ENCODE results near the gene BMP7.
"Not testable (repeated sequence)": the region's sequence is repeated elsewhere in the genome, so short reads cannot be mapped to it uniquely, and the experiment has no call there.

BMP7 gene

GRCh38 chr20:57160985-57161384 is 105.5 kb downstream of the BMP7 start:
- DNase-seq (ENCODE audit: insufficient read length, low spot score) (no peak), FAIRE-seq (no peak)
- TF ChIP-seq CTCF (IDR thresholded peaks at IDR 0.05; ENCODE audit: insufficient read depth, missing control alignments): no peak

GRCh38 chr20:57159945-57160610 is 106.4 kb downstream of the BMP7 start:
- no peak for FAIRE-seq
- DNase-seq (ENCODE audit: insufficient read length, low spot score): no peak
- TF ChIP-seq CTCF (IDR thresholded peaks at IDR 0.05; ENCODE audit: insufficient read depth, missing control alignments): no peak

GRCh38 chr20:57159193-57159851 is 107.1 kb downstream of the BMP7 start:
- FAIRE-seq (no peak), DNase-seq (ENCODE audit: insufficient read length, low spot score) (no peak)
- no peak for TF ChIP-seq CTCF (IDR thresholded peaks at IDR 0.05; ENCODE audit: insufficient read depth, missing control alignments)

GRCh38 chr20:57158474-57158873 is 108.0 kb downstream of the BMP7 start:
- FAIRE-seq (no peak), DNase-seq (ENCODE audit: insufficient read length, low spot score) (no peak)
- no peak for TF ChIP-seq CTCF (IDR thresholded peaks at IDR 0.05; ENCODE audit: insufficient read depth, missing control alignments)

GRCh38 chr20:57157787-57158186 is 108.7 kb downstream of the BMP7 start:
- DNase-seq (ENCODE audit: insufficient read length, low spot score); FAIRE-seq: not testable (repeated sequence)

- DNase-seq (ENCODE audit: insufficient read length, low spot score): no peak
- TF ChIP-seq CTCF (IDR thresholded peaks at IDR 0.05; ENCODE audit: insufficient read depth, missing control alignments): no peak
- no peak for FAIRE-seq
These were observed 109.2 kb downstream of the BMP7 start for GRCh38 chr20:57157106-57157691.

- FAIRE-seq: no peak
- no peak for TF ChIP-seq CTCF (IDR thresholded peaks at IDR 0.05; ENCODE audit: insufficient read depth, missing control alignments)
- no peak for DNase-seq (ENCODE audit: insufficient read length, low spot score)
These were observed 110.3 kb downstream of the BMP7 start for GRCh38 chr20:57156011-57156729.

Data from D721Med (cell line).